HG02610 (cell line): Measurements from ENCODE around the gene YPEL3.
"Not testable (repeated sequence)": the region's sequence is repeated elsewhere in the genome, so short reads cannot be mapped to it uniquely, and the experiment has no call there.

Experiments
- ATAC-seq: cut with Tn5 transposase; IDR thresholded peaks from one replicate; pipeline ENCODE4 v1.9.1; 2021; ENCODE audit warnings: mild to moderate bottlenecking, moderate library complexity; ENCODE audit not compliant: unreplicated experiment

The YPEL3 gene, protein sequence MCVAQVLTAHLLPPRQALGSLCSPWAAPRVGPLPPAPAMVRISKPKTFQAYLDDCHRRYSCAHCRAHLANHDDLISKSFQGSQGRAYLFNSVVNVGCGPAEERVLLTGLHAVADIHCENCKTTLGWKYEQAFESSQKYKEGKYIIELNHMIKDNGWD

DNA sequence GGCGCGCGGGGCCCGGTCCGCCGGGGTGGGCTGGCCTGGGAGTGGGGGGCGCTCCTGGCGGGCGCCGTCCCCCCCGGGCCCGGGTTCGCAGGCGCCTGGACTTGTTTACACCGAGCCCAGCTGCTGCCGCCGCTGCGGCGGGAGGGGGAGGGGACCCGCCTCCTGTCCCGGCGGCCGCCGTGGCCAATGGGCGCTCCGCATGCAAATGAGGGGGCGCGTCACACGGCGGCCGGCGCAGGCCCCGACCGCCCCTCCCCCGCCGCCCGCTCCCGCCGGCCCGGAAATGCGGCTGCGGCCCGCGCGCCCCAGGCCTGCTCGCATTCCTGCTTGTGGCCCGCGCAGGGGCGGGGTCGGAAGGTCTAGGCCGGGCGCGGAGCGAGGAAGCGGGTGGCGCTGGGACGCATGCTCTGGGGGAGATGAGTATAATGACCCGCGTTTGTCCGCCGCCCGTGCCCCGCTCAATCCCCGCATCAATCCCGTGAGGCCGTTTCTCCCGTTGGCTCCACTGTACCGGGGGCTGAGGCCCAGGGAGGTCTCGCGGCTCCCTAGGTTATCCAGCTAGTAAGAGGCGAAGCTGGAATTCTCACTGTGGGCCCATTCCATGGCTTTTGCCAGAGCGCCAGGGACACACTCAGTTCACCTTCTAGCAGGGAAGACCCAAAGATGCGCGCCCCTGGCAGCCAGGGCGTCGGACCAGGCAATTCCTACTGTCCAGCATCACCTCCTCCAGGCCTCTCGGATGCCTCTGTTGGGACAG is at the start of gene YPEL3:
Gene YPEL3, minus strand, starts transcription at position 109 of the 757 bp plus-strand sequence. CDS start 731 bp downstream, outside the sequence.
- ATAC-seq, result peak; percentile 34

GRCh38 chr16:30145657-30146056 is 49.6 kb upstream of the YPEL3 start:
- ATAC-seq, result no peak

DNA sequence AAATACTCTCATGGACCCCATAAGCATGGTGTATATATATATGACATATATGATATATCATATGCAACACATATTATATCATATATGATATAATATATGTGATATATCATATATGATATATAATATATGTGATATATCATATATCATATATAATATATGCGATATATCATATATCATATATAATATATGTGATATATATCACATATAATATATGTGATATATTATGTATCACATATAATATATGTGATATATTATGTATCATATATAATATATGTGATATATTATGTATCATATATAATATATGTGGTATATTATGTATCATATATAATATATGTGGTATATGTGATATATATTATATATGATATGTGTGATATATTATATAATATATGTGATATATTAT is 48.9 kb upstream of the YPEL3 start:
- ATAC-seq, result no peak

GRCh38 chr16:30144017-30144416 is 48.0 kb upstream of the YPEL3 start:
- no peak for ATAC-seq

- ATAC-seq, result no peak
These were observed 47.3 kb upstream of the YPEL3 start for GRCh38 chr16:30143347-30143702.

GRCh38 chr16:30142672-30143346 is 46.8 kb upstream of the YPEL3 start:
- no peak for ATAC-seq

DNA sequence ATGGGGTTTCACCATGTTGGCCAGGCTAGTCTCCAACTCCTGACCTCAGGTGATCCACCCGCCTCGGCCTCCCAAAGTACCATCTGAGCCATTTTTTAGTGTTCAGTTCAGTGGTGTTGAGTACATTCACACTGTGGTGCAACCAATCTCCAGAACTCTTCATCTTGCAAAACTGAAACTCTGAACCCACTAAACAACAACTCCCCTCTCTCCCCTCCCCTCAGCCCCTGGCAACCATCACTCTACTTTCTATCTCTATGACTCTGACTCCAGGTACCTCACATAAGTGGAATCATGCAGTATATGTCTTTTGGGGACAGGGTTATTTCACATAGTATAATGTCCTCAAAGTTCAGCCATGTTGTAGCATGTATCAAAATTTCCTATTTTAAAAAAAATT is 45.7 kb upstream of the YPEL3 start:
- ATAC-seq, result no peak

GRCh38 chr16:30139583-30140481 is 43.8 kb upstream of the YPEL3 start:
- ATAC-seq, result no peak

- ATAC-seq, result no peak
These were observed 41.9 kb upstream of the YPEL3 start for GRCh38 chr16:30137897-30138296.

DNA sequence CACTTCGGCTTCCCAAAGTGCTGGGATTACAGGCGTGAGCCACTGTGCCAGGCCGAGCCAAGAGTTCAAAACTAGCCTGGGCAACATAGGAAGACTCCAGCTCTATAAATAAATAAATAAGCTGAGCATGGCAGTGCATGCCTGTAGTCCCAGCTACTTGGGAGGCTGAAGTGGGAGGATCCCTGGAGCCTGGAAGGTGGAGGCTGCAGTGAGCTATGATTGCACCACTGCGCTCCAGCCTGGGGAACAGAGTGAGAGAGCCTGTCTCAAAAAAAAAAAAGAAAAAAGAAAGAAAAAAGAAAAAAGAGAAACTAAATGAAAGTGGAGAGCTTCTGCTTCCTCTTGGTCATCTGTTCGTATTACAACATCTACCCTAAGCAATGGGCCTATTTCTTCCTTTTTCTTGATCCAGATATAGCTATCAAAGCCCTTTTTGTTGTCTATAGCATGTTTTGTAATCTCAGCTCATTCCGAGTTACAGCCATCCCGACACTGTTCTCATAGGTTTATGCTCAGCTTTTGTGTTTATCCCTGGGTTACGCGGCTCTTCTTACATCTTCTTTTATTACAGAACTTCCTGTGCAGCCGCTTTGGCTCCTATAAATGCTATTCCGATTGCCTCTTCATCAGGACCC is 41.1 kb upstream of the YPEL3 start:
- no peak for ATAC-seq

- no peak for ATAC-seq
These were observed 36.6 kb upstream of the YPEL3 start for GRCh38 chr16:30132591-30132990.

DNA sequence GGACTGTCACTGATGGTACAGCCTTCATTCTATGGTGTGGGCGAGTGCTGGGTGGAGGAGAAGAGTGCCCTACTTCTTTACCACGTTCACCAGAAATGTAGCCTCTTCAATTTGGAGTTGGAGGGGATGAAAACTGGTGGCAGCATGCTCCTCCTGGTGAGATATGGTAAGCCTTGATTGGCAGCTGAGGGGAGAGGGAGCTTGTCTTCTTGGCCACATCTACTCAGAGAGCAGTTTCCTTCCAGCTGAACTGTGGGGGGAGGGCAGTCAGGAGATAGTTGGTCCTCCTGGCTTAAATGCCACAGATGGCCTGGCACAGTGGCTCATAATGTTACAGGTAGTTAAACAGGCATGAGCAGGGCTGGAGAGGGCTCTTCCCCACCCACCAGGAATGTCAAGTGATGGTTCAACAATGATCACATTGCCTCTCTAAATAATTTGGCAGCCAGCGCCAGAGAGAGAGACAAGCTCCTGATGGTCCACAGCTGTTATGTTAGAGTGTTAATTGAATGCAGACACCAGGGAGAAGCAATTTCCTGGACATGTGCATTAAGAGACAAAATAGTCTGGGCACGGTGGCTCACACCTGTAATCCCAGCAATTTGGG is 36.0 kb upstream of the YPEL3 start:
- ATAC-seq, result no peak

DNA sequence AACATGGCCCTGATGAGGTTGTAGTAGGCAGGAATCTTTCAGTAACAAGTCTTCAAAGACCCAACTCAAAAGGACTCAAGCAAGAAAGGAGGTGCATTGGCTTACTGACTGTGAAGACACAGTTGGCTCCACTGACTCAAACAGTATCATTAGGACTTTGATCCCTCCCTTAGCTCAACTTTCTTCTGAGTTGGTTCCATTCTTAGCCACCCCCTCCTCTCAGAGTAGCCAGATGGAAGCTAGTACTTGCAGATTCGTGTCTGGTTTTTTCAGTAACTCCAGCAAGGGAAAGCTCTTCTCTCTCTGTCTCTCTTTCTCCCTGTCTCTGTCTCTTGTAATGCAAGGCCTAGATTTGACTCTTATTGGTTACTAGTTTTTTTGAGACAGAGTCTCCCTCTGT is 32.0 kb upstream of the YPEL3 start:
- ATAC-seq, result no peak

- not testable (repeated sequence) for ATAC-seq
These were observed 29.7 kb upstream of the YPEL3 start for GRCh38 chr16:30125690-30126089.

DNA sequence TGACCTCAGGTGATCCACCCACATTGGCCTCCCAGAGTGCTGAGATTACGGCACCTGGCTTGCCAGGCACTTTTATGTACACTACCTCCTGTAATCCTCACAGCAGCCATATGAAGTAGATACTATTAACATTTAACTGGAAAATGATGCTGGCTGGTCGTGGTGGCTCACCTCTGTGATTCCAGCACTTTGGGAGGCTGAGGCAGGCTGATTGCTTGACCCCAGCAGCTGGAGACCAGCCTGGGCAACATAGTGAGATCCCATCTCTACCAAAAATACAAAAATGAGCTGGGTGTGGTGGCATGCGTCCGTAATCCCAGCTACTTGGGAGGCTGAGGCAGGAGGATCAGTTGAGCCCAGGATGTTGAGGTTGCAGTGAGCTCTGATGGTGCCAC is 29.0 kb upstream of the YPEL3 start:
- ATAC-seq, result no peak

DNA sequence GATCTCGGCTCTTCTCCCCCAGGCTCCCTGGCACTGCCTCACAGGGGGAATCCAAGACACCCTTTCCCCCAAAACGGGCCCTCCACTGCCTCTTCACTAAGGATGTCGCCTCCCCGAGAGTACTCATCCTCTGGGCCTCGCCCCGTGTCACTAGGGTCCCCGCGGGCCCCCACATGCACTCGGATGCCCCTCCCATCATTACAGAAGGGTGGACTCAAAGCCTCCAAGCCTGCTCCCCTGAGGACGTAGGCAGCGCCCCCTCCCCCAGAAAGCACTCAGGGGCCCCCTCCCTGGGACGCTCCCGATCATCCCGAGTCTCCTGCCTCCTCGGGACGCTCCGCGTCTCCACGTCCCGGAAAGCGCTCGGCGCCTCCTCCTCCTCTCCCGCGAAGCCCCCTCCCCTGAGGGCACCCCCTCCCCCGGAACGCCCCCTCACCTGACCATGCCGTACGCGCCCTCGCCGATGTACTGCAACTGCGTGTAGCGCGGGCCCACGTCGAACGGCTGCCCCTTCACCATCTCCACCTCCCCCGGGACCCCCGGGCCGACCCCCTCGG is 26.7 kb upstream of the YPEL3 start:
- no peak for ATAC-seq

DNA sequence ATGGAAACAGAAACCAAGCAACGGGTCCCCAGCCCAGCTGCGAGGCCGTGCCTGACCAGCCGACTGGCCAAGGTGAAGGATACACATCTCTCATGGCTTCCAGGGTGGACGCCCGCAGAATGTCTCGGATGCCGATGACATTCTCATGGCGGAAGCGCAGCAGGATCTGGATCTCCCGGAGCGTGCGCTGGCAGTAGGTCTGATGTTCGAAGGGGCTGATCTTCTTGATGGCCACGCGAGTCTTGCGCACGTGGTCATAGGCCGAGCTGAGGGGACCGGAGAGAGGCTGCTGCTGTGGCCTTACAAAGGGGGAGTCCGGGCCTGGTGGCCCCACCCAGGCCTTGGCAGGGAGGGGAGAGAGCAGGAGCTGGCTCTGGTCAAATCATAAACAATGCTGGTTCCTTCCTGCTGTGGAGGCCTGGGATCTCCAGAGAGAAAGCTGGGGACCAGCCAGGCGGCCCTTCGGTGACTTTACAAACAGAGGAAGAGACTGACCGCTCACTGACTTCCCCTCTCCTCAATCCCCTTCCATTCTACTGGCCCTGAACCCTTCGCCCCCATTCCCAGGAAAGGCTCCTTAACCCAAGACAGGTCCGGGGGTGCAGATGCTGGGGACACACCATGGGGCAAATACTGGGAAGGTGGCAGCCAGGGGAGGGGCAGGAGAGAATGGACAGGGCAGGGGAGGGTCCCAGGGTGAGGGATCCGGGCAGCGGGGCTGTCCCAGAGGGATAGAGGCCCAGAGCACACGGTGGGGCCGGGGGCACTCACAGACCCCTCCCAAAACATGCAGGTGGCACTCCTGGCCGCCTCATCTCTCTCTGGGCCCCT is 25.9 kb upstream of the YPEL3 start:
- no peak for ATAC-seq

GRCh38 chr16:30120340-30121105 is 24.5 kb upstream of the YPEL3 start:
- no peak for ATAC-seq
